ENCODE data around the gene KIF16B. TPM values are rescaled to one million over a fixed set of nuclear protein-coding genes. Genes with fewer than 3 reads are reported as not detected.

Gene KIF16B
- total and polyA plus RNA-seq, 9 of the 15 experiments (the other 6 are each of a cell fraction or from before 2014, with no cell fraction given), result 1.00 to 10.6 (median 8.5) TPM

- no peaks in the 10 kb centered on the region for H4K20me1 ChIP-seq (replicated peaks; ENCODE audit: control insufficient read depth, insufficient read depth, low read length)
- ATAC-seq (no peak), DNase-seq (ENCODE audit: extremely low read depth in 1 of 4, low spot score in 3 of 4) (no peak), FAIRE-seq (no peak)
- no peak overlapping the region for H3K9ac ChIP-seq (ENCODE audit: insufficient read depth in 1 of 2, low read depth in 2 of 2, low read length in 2 of 2)
- intact Hi-C loops (cut with micrococcal nuclease) (loop anchor here (5.0 to 10.0 kb wide), 2 partner anchors 106 to 239 kb away; no protein-coding TSS in a partner anchor), in situ Hi-C loops (cut with MboI) (no loop called here)
- H3K79me2 ChIP-seq (ENCODE audit: control insufficient read depth, insufficient read depth, low read length), result no peaks in the 10 kb centered on the region
- no peaks in the 10 kb centered on the region for H3K27me3 ChIP-seq (ENCODE audit: control insufficient read depth in 2 of 2, insufficient read depth in 2 of 2, low read length in 2 of 2)
- H3K4me2 ChIP-seq (ENCODE audit: insufficient read depth, low read length), result no peak overlapping the region
- H3K9me3 ChIP-seq (replicated peaks; ENCODE audit: control insufficient read depth, insufficient read depth, low read depth, low read length), result no peaks in the 10 kb centered on the region
- H2AFZ ChIP-seq (ENCODE audit: low read depth, low read length), result no peak overlapping the region
- ChIA-PET CTCF (ENCODE audit: low intra/inter-chr PET ratio) (interaction anchor here (0.7 kb wide), 1 partner anchor 242 kb away, joined by 3 read pairs; no protein-coding TSS in a partner anchor), POLR2A (no interaction called here)
- no peak overlapping the region for H3K27ac ChIP-seq (ENCODE audit: extremely low read depth, low read depth, low read length)
- 74% methylated on average over 4 of the region's 4 CpGs for WGBS (ENCODE audit: insufficient coverage, low coverage, missing lambda C conversion rate)
- H3K4me3 ChIP-seq, result no peak overlapping the region
- H3K9me1 ChIP-seq (ENCODE audit: control insufficient read depth, insufficient read depth, low read length), result no peaks in the 10 kb centered on the region
- no peaks in the 10 kb centered on the region for H3K4me1 ChIP-seq (replicated peaks in 1 of 2; ENCODE audit: control insufficient read depth in 2 of 2, insufficient read depth in 2 of 2, low read length in 2 of 2)
- no TSS peak for BruUV-seq (replicated peaks)
- no peaks in the 10 kb centered on the region for H3K36me3 ChIP-seq (ENCODE audit: control insufficient read depth, insufficient read depth, low read length)
- TF ChIP-seq MIER1 (IDR thresholded peaks at IDR 0.05; ENCODE audit: low read depth), result no peak
- no peak for TF ChIP-seq SRSF3 (IDR thresholded peaks at IDR 0.05; ENCODE audit: insufficient read depth, low read length)
- TF ChIP-seq CEBPZ (IDR thresholded peaks at IDR 0.05; ENCODE audit: borderline replicate concordance, low read depth, low read length), result no peak
- no peak for TF ChIP-seq ZNF280B (CRISPR knock-in tag; IDR thresholded peaks at IDR 0.05)
- TF ChIP-seq SMAD4 (CRISPR knock-in tag; conservative IDR thresholded peaks at IDR 0.05), result no peak
- no peak for TF ChIP-seq SMARCB1 (IDR thresholded peaks at IDR 0.05; ENCODE audit: insufficient read length, low read depth)
- TF ChIP-seq NCOA6 (IDR thresholded peaks at IDR 0.05), result no peak
- no peak for TF ChIP-seq THRB (CRISPR knock-in tag; conservative IDR thresholded peaks at IDR 0.05)
- no peak for TF ChIP-seq NR2C1 (IDR thresholded peaks at IDR 0.05)
- no peak for TF ChIP-seq NR2C1 (tag; IDR thresholded peaks at IDR 0.05)
- no peak for TF ChIP-seq CUX1 (CRISPR knock-in tag; IDR thresholded peaks at IDR 0.05)
Measured at GRCh38 chr20:16518784-16519084, 54.5 kb downstream of the KIF16B start.
